ENCODE data around the gene SH2D1A.
"Not testable (repeated sequence)": the region's sequence is repeated elsewhere in the genome, so short reads cannot be mapped to it uniquely, and the experiment has no call there.

The SH2D1A gene

GRCh38 chrX:124348885-124349453 is 2.6 kb downstream of the SH2D1A start:
- DNase-seq, result no peak

- no peak for DNase-seq
These were observed 8.3 kb downstream of the SH2D1A start for GRCh38 chrX:124354648-124355047.

- DNase-seq, result no peak
These were observed 12.5 kb downstream of the SH2D1A start for GRCh38 chrX:124358800-124359383.

GRCh38 chrX:124362072-124362471 is 15.7 kb downstream of the SH2D1A start:
- no peak for DNase-seq

- DNase-seq, result no peak
These were observed 16.4 kb downstream of the SH2D1A start for GRCh38 chrX:124362761-124363160.

GRCh38 chrX:124369722-124370121 is 23.4 kb downstream of the SH2D1A start:
- DNase-seq, result no peak

- DNase-seq, result no peak
These were observed 27.0 kb downstream of the SH2D1A start for GRCh38 chrX:124373348-124373747.

- DNase-seq, result no peak
These were observed 32.3 kb downstream of the SH2D1A start for GRCh38 chrX:124378643-124379042.

- no peak for DNase-seq
These were observed 37.0 kb downstream of the SH2D1A start for GRCh38 chrX:124383354-124383753.

- DNase-seq, result no peak
These were observed 40.0 kb downstream of the SH2D1A start for GRCh38 chrX:124386401-124386800.

GRCh38 chrX:124388562-124388961 is 42.2 kb downstream of the SH2D1A start:
- peak in 39 of 58 donors; percentile 0 to 61 (median 8) for DNase-seq

- DNase-seq, result no peak
These were observed 46.4 kb downstream of the SH2D1A start for GRCh38 chrX:124392794-124393193.

GRCh38 chrX:124393238-124393637 is 46.9 kb downstream of the SH2D1A start:
- DNase-seq, result no peak

GRCh38 chrX:124393659-124394058 is 47.3 kb downstream of the SH2D1A start:
- no peak for DNase-seq

- DNase-seq, result no peak
These were observed 49.0 kb downstream of the SH2D1A start for GRCh38 chrX:124395145-124395880.

- no peak for DNase-seq
These were observed 55.3 kb downstream of the SH2D1A start for GRCh38 chrX:124401696-124402095.

- DNase-seq, result no peak
These were observed 59.5 kb downstream of the SH2D1A start for GRCh38 chrX:124405868-124406267.

- DNase-seq, result peak in 40 of 58 donors; percentile 0 to 45 (median 4)
These were observed 60.1 kb downstream of the SH2D1A start for GRCh38 chrX:124406294-124407014.

GRCh38 chrX:124407226-124407625 is 60.9 kb downstream of the SH2D1A start:
- no peak for DNase-seq

GRCh38 chrX:124408380-124408779 is 62.0 kb downstream of the SH2D1A start:
- DNase-seq, result not testable (repeated sequence)

- peak in 1 of 58 donors; percentile 1 for DNase-seq
These were observed 66.9 kb downstream of the SH2D1A start for GRCh38 chrX:124413244-124413643.

- no peak for DNase-seq
These were observed 67.9 kb downstream of the SH2D1A start for GRCh38 chrX:124414281-124414680.
